Liver (tissue), 9 donors: ENCODE data around the gene DUSP8. TPM values are rescaled to one million over a fixed set of nuclear protein-coding genes. Genes with fewer than 3 reads are reported as not detected.

Source experiments
- DNase-seq: peaks from one replicate; pipeline ENCODE4 v3.0.0-alpha.2; 2017; ENCODE audit warnings: low spot score
- H3K27ac ChIP-seq, 2 donors: one replicate each; pipeline ENCODE4 v1.7.0; 2013; ENCODE audit warnings: inconsistent platforms in 2 of 2, low read length in 2 of 2, control low read depth in 1 of 2, low read depth in 1 of 2, mild to moderate bottlenecking in 1 of 2
- H3K27me3 ChIP-seq, 4 donors: one replicate each; pipeline versions ENCODE4 v1.6.1 to v1.7.0; 2013; ENCODE audit warnings: low read length in 3 of 4, inconsistent platforms in 1 of 4, mild to moderate bottlenecking in 1 of 4, moderate library complexity in 1 of 4; ENCODE audit not compliant: control insufficient read depth in 4 of 4, insufficient read depth in 4 of 4
- H3K36me3 ChIP-seq, 4 donors: one replicate each; pipeline versions ENCODE4 v1.6.1 to v1.7.0; 2013; ENCODE audit warnings: low read length in 3 of 4, mild to moderate bottlenecking in 3 of 4, low read depth in 1 of 4, moderate library complexity in 1 of 4; ENCODE audit not compliant: control insufficient read depth in 4 of 4, insufficient read depth in 3 of 4
- H3K4me1 ChIP-seq, 4 donors: one replicate each; pipeline versions ENCODE4 v1.6.1 to v1.7.0; 2013; ENCODE audit warnings: low read length in 3 of 4, mild to moderate bottlenecking in 3 of 4, moderate library complexity in 1 of 4; ENCODE audit not compliant: control insufficient read depth in 4 of 4, insufficient read depth in 4 of 4
- H3K4me3 ChIP-seq, 3 donors: one replicate each; pipeline versions ENCODE4 v1.6.1 to v1.7.0; 2013; ENCODE audit warnings: low read length in 3 of 3, control low read depth in 1 of 3, low read depth in 1 of 3, mild to moderate bottlenecking in 1 of 3
- H3K9ac ChIP-seq, 2 donors: one replicate each; pipeline ENCODE4 v1.7.0; 2013; ENCODE audit warnings: low read length in 2 of 2, mild to moderate bottlenecking in 2 of 2, moderate library complexity in 2 of 2, control low read depth in 1 of 2, low read depth in 1 of 2
- H3K9me3 ChIP-seq, 4 donors: one replicate each; pipeline versions ENCODE4 v1.6.1 to v1.7.0; 2013; ENCODE audit warnings: low read length in 3 of 4; ENCODE audit not compliant: control insufficient read depth in 4 of 4
- CTCF ChIP-seq: fragments of 150-350 bp; IDR thresholded peaks from 2 replicates; pipeline ENCODE4 v1.5.1; 2017; ENCODE audit warnings: improper control_type of control experiment, low read depth, low read length; ENCODE audit not compliant: missing input control
- EGR1 ChIP-seq, 2 donors: IDR thresholded peaks; 2 replicates each; pipeline ENCODE4 v1.6.1; 2016 to 2018; ENCODE audit warnings: antibody characterized with exemption in 2 of 2, low read depth in 2 of 2
- FOXA1 ChIP-seq: IDR thresholded peaks from 2 replicates; pipeline ENCODE4 v1.6.1; 2016; ENCODE audit warnings: antibody characterized with exemption
- FOXA2 ChIP-seq: IDR thresholded peaks from 2 replicates; pipeline ENCODE4 v1.6.1; 2016; ENCODE audit warnings: antibody characterized with exemption
- GABPA ChIP-seq, 2 donors: IDR thresholded peaks in 1 of 2; conservative IDR thresholded peaks in 1 of 2; 2 replicates each; pipeline ENCODE4 v1.6.1; 2016; ENCODE audit warnings: antibody characterized with exemption in 2 of 2, mild to moderate bottlenecking in 1 of 2, moderate library complexity in 1 of 2
- HNF4A ChIP-seq, 2 donors: conservative IDR thresholded peaks; 2 replicates each; pipeline ENCODE4 v1.6.1; 2016; ENCODE audit warnings: antibody characterized with exemption in 2 of 2, mild to moderate bottlenecking in 2 of 2
- NR2F2 ChIP-seq: IDR thresholded peaks from 2 replicates; pipeline ENCODE4 v1.6.1; 2016; ENCODE audit warnings: antibody characterized with exemption
- REST ChIP-seq: IDR thresholded peaks from 2 replicates; pipeline ENCODE4 v1.6.1; 2016; ENCODE audit warnings: antibody characterized with exemption, mild to moderate bottlenecking
- RXRA ChIP-seq, 2 donors: IDR thresholded peaks; 2 replicates each; pipeline ENCODE4 v1.6.1; 2017 to 2018; ENCODE audit warnings: antibody characterized with exemption in 2 of 2, mild to moderate bottlenecking in 1 of 2
- YY1 ChIP-seq: IDR thresholded peaks from 2 replicates; pipeline ENCODE4 v1.6.1; 2016; ENCODE audit warnings: antibody characterized with exemption, mild to moderate bottlenecking
- ZBTB33 ChIP-seq: IDR thresholded peaks from 2 replicates; pipeline ENCODE4 v1.6.1; 2016; ENCODE audit warnings: antibody characterized with exemption
- WGBS: extraction: QIAGEN DNeasy Blood & Tissue Kit; methylation state at CpG from one replicate; pipeline ENCODE4 v1.1.7; 2013; 5-methylcytosine and 5-hydroxymethylcytosine counted together
- polyA plus RNA-seq, 2 donors: library from polyadenylated mRNA; stranded (reverse) in 1 of 2; unstranded in 1 of 2; fragments of 200-250 nt in 1 of 2; fragments of >200 nt in 1 of 2; fragmentation: Nextera tagmentation in 1 of 2; extraction: Ambion mirVana in 1 of 2; gene quantifications; one replicate each; pipeline versions ENCODE4 v1.2.1 to v1.2.3, GENCODE V29; 2013 to 2015
- total RNA-seq, 2 donors: library from RNA; depleted of rRNA; stranded (reverse); fragments of >200 nt; gene quantifications; one replicate each; pipeline ENCODE4 v1.2.3, GENCODE V29; 2014
- donor health status: healthy.
- donor health status: healthy.
- donor health status: healthy.
- donor health status: healthy.
- donor health status: healthy.

Gene DUSP8
- total and polyA plus RNA-seq, 4 donors = 0.06 to 0.33 (median 0.21) TPM

DNA sequence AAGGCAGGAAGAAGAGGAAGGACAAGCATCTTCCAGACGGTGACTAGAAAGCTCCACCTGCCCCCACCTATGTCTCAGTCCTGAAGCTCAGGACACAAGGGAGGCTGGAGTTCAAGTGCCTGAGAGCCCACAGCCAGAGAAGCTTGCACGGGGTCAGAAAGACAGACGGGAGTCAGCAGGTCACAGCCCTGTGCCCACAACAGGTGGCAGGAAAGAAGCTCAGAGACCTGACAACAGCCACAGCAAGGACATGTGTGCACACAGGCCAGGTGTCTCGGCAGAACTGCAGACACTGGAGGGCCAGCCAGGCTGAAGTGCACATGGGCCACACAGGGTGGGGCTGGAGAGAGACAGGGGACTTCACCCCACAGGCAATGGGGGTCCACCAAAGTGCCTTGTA is 48.3 kb downstream of the DUSP8 start:
- Histone ChIP-seq H3K9me3 (no peaks in the 10 kb centered on the region), H3K4me1 (peaks cover 0 to 5% (median 0%) of the 10 kb centered on the region in 4 donors), H3K36me3 (no peaks in the 10 kb centered on the region), H3K9ac (no peak overlapping the region), H3K27ac (no peak overlapping the region), H3K4me3 (no peak overlapping the region), H3K27me3 (no peaks in the 10 kb centered on the region)
- DNase-seq = no peak
- 81% methylated on average over 4 of the region's 4 CpGs for WGBS
- TF ChIP-seq FOXA2 (no peak), ZBTB33 (no peak), EGR1 (IDR thresholded peaks at IDR 0.05; ENCODE audit: low read depth in 2 of 2) (no peak), RXRA (IDR thresholded peaks at IDR 0.05) (no peak), YY1 (no peak)

- Histone ChIP-seq H3K9ac (no peak overlapping the region), H3K4me1 (peaks cover 0 to 5% (median 0%) of the 10 kb centered on the region in 4 donors), H3K9me3 (no peaks in the 10 kb centered on the region), H3K27me3 (no peaks in the 10 kb centered on the region), H3K36me3 (no peaks in the 10 kb centered on the region), H3K4me3 (no peak overlapping the region), H3K27ac (no peak overlapping the region)
- no peak for TF ChIP-seq NR2F2
- no peak for TF ChIP-seq ZBTB33
- no peak for TF ChIP-seq REST
- no peak for TF ChIP-seq CTCF
- TF ChIP-seq FOXA2 = no peak
- no peak for TF ChIP-seq RXRA (IDR thresholded peaks at IDR 0.05)
- TF ChIP-seq EGR1 (IDR thresholded peaks at IDR 0.05; ENCODE audit: low read depth in 2 of 2) = no peak
- no peak for TF ChIP-seq HNF4A (conservative IDR thresholded peaks at IDR 0.05)
- TF ChIP-seq FOXA1 = no peak
- no peak for TF ChIP-seq GABPA (IDR thresholded peaks at IDR 0.05 in 1 of 2, conservative IDR thresholded peaks at IDR 0.05 in 1 of 2)
- 96% methylated on average over 6 of the region's 6 CpGs for WGBS
- DNase-seq = no peak
These were observed 49.0 kb downstream of the DUSP8 start for GRCh38 chr11:1523077-1523476.
